HFFc6 (cell line): Measurements from ENCODE around the gene ZNF827. TPM values are rescaled to one million over a fixed set of nuclear protein-coding genes. Genes with fewer than 3 reads are reported as not detected.
A peak's percentile ranks its signal among the peaks of the same experiment; 100 is the strongest.

Source experiments
- DNase-seq: peaks from one replicate; pipeline ENCODE4 v3.0.0-alpha.2; 2018
- H3K27ac Mint-ChIP-seq: 2 replicates; pipeline ENCODE4 v1.8.0; 2020; ENCODE audit warnings: mild to moderate bottlenecking, mixed read lengths
- H3K27me3 Mint-ChIP-seq: 2 replicates; pipeline ENCODE4 v1.8.0; 2021; ENCODE audit warnings: mild to moderate bottlenecking, moderate library complexity, mixed read lengths; ENCODE audit not compliant: insufficient read depth
- H3K36me3 Mint-ChIP-seq: 2 replicates; pipeline ENCODE4 v1.8.0; 2021; ENCODE audit warnings: low read depth, mixed read lengths
- H3K4me1 Mint-ChIP-seq: 2 replicates; pipeline ENCODE4 v1.8.0; 2020; ENCODE audit warnings: low read depth, mixed read lengths
- H3K4me3 Mint-ChIP-seq: 2 replicates; pipeline ENCODE4 v1.8.0; 2020; ENCODE audit warnings: mild to moderate bottlenecking, moderate library complexity, mixed read lengths
- H3K9me3 Mint-ChIP-seq: 2 replicates; pipeline ENCODE4 v1.8.0; 2020; ENCODE audit warnings: mild to moderate bottlenecking, mixed read lengths
- total RNA-seq, 6 experiments: library from RNA; stranded (reverse); fragmentation: NEBNext Ultra II Directional; extraction: Animal tissue kit (Norgen Biotek cat#: 25700); gene quantifications; 2 replicates in 1 of 6; 3 replicates in 5 of 6; pipeline ENCODE4 v1.2.3, GENCODE V29; 2021
- TF ChIP-seq, protein P1 (sequence below): fragments of 200-600 bp; sonication (generic); IDR thresholded peaks from 2 replicates; pipeline ENCODE4 v1.5.0; 2021; ENCODE audit warnings: antibody characterized with exemption, mild to moderate bottlenecking

ZNF827 gene
- total RNA-seq, 6 experiments from 2014 or later, result 15.8 to 22.4 (median 17.6) TPM

DNA sequence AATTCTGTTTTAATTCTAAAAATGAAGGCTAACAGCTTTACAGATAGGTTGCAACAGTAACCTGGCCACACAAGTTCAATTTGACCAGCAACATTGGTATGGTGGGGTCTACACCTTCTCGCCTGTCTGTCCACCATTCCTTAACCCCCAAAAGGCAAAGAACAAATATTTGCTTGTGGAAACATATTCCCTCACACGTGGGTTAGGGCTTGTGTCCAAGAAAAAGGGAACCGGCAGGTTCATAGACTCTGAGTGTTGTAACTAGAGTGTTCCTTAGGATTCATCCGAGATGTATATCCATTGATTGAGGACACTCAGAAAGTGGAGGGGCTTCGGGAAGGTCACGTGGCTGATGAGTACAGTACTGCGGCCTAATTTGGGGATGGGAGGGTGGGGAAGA, 204.6 kb downstream of the ZNF827 start:
- H3K27me3 Mint-ChIP-seq, result no peaks in the 10 kb centered on the region; the same call in none of the 2 replicates
- TF ChIP-seq, protein P1, sequence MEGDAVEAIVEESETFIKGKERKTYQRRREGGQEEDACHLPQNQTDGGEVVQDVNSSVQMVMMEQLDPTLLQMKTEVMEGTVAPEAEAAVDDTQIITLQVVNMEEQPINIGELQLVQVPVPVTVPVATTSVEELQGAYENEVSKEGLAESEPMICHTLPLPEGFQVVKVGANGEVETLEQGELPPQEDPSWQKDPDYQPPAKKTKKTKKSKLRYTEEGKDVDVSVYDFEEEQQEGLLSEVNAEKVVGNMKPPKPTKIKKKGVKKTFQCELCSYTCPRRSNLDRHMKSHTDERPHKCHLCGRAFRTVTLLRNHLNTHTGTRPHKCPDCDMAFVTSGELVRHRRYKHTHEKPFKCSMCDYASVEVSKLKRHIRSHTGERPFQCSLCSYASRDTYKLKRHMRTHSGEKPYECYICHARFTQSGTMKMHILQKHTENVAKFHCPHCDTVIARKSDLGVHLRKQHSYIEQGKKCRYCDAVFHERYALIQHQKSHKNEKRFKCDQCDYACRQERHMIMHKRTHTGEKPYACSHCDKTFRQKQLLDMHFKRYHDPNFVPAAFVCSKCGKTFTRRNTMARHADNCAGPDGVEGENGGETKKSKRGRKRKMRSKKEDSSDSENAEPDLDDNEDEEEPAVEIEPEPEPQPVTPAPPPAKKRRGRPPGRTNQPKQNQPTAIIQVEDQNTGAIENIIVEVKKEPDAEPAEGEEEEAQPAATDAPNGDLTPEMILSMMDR, result no peak
- H3K9me3 Mint-ChIP-seq, result no peaks in the 10 kb centered on the region
- no peak for DNase-seq
- H3K27ac Mint-ChIP-seq, result peak overlapping the region; percentile 100
- H3K4me3 Mint-ChIP-seq, result peak overlapping the region; percentile 89
- H3K4me1 Mint-ChIP-seq, result peaks cover 65% of the 10 kb centered on the region
- no peaks in the 10 kb centered on the region for H3K36me3 Mint-ChIP-seq

DNA sequence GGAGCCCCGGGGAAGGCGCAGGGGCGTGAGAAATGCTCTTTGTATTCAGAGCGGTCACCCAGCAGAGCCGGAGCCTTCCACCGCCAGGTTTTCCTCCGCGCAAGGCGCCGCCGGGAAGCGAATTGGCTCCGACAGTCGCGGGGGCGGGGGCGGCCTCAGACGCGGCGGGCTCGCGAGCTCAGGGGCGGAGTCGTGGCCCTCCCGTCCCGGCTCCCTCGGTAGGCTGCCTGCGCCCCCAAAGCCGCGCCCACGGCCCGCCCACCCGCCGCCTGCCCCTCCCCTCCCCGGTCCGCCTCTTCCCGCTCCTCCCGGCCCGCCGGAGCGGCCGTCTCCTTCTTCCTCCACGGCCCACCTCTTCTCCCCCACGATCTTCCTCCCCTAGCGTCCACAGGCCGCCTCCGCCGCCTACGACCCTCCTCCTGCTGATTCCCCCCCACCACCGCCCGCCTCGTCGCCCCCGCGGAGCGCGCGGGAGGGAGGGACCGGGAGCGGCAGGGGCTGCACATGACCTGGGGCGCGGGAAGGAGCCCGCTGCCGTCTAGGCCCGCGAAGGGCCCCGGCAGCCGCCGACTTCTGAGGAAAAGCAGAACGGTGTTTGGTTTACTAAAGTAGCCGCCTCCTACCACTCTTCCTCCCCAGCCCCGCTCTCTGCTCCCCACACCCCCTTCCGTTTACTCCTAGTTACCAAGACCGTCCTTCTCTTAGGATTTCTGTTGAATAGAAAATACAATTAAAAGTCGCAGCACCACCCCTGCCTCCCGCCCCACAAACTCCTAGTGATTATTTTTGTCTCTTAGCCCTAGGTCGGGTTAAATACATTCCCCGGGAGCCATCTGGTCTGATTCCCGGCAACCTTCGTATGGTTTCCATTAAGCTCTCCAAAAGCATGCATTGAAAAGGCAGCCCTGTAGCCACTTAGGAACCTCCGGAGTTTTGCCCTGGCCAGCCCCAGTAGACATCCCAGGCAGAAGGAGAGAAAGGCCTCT, 205.4 kb downstream of the ZNF827 start:
- Mint-ChIP-seq H3K9me3 (no peaks in the 10 kb centered on the region), H3K4me1 (peaks cover 65% of the 10 kb centered on the region), H3K36me3 (no peaks in the 10 kb centered on the region), H3K27ac (peak overlapping the region; percentile 100), H3K27me3 (no peaks in the 10 kb centered on the region; the same call in none of the 2 replicates), H3K4me3 (peak overlapping the region; percentile 89)
- TF ChIP-seq, protein P1, result no peak
- DNase-seq, result peak; percentile 88

DNA sequence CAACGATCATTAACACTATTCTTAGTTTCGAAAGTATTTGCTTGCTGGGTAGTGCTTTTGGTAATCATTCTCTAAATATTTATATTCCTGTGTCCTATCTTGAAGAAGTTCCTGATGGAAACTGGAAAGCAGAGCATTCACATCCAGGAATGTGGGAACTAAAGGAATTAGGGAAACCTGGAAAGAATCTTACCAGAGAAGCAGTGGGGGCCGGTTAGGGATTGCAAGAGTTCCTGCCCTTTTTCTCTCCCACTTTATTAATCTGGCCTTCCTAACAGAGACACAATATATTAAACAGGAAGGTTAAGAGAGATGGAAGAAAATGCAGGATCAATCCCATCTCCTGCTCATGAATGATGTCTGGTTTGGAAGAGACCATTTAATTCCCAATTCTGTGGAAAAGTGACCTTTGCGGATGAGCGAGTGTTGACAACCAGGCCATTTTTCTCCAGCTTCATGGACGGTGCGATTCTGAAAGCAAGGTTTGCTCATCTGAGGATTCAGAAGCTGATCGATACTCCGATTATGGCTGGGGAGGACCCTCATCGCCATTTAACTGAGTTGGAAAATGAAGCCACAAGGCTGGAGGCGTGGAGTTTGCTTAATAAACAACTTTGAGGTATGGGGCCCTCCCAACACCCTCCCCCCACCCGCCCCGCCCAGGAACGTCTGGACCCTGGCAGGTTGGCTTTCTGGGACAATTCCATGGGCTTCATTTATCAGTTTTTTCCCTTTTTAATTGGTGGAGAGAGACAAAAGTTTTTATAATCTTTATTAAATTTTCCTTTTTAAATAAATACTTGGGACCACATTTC, 206.4 kb downstream of the ZNF827 start:
- Mint-ChIP-seq H3K4me1 (peaks cover 57% of the 10 kb centered on the region), H3K36me3 (no peaks in the 10 kb centered on the region), H3K4me3 (peak overlapping the region; percentile 89), H3K27ac (peak overlapping the region; percentile 100), H3K27me3 (no peaks in the 10 kb centered on the region; the same call in none of the 2 replicates), H3K9me3 (no peaks in the 10 kb centered on the region)
- TF ChIP-seq, protein P1, result no peak
- no peak for DNase-seq

DNA sequence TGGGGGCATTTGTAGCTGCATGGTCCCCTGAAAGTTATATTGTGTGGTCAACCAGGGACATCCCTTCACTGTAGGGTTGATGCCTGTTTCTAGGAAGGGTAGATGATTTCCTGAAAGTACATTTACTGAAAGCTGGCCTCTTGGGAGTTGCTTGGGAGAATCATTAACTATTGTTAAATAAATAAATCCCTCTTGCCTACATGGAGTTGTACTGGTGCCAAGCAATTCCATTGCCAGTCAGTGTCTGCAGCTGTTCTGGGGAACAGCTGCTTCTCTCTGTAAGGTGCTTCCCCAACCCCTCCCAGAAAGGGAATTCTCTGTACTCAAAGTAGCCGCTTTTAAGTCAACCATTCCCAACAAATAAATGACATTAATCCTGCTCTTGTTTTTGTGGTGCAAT, 207.6 kb downstream of the ZNF827 start:
- no peaks in the 10 kb centered on the region for H3K36me3 Mint-ChIP-seq
- H3K4me1 Mint-ChIP-seq, result peaks cover 45% of the 10 kb centered on the region
- TF ChIP-seq, protein P1, result no peak
- H3K27ac Mint-ChIP-seq, result peak overlapping the region; percentile 36; the same call in 1 of the 2 replicates
- DNase-seq, result no peak
- no peaks in the 10 kb centered on the region; the same call in none of the 2 replicates for H3K27me3 Mint-ChIP-seq
- no peaks in the 10 kb centered on the region for H3K9me3 Mint-ChIP-seq
- no peak overlapping the region for H3K4me3 Mint-ChIP-seq

DNA sequence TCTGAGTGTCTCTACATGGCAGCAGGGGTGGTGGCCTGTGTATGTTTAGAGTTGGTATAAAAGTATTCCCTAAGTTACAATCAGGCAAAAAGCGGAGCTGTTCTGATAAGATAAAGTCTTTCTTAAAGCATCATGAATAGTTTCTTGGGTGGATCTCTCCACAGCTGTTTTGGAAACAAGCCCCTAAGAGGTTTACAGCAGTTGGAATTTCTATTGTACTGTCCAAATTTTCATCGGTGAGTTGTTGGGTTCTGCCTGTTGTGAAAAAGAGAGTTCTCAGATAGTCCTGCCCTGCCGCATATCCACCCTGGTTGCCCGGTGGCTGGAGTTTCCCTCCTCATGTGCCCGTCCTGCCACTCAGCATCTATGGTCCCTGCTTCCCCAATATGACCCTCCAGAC, 208.6 kb downstream of the ZNF827 start:
- Mint-ChIP-seq H3K4me3 (no peak overlapping the region), H3K27ac (no peak overlapping the region), H3K9me3 (no peaks in the 10 kb centered on the region), H3K27me3 (no peaks in the 10 kb centered on the region; the same call in none of the 2 replicates), H3K4me1 (peaks cover 35% of the 10 kb centered on the region), H3K36me3 (no peaks in the 10 kb centered on the region)
- TF ChIP-seq, protein P1, result no peak
- DNase-seq, result no peak
